GM06990 (cell line): Measurements from ENCODE around the gene CBLN3.

Source experiments
- DNase-seq: peaks from one replicate; pipeline ENCODE4 v3.0.0-alpha.2; 2011; ENCODE audit not compliant: insufficient read length; ENCODE audit errors: extremely low read depth
- H3K27me3 ChIP-seq: replicated peaks from 2 replicates; pipeline ENCODE4 v1.6.0; 2011; ENCODE audit warnings: low read length; ENCODE audit not compliant: control insufficient read depth, insufficient read depth
- H3K36me3 ChIP-seq: 2 replicates; pipeline ENCODE4 v1.5.1; 2011; ENCODE audit warnings: low read length; ENCODE audit not compliant: control insufficient read depth, insufficient read depth
- H3K4me3 ChIP-seq: replicated peaks from 2 replicates; pipeline ENCODE4 v1.5.1; 2011; ENCODE audit warnings: low read depth, mild to moderate bottlenecking, control low read depth, low read length
- TF ChIP-seq, protein P1 (sequence below): IDR thresholded peaks from 2 replicates; pipeline ENCODE4 v1.5.1; 2011; ENCODE audit warnings: low read length, control low read depth, mild to moderate bottlenecking, inconsistent platforms; ENCODE audit not compliant: insufficient read depth, poor library complexity, severe bottlenecking

Gene CBLN3

GRCh38 chr14:24434676-24435075, 5.2 kb upstream of the CBLN3 start:
- TF ChIP-seq, protein P1, sequence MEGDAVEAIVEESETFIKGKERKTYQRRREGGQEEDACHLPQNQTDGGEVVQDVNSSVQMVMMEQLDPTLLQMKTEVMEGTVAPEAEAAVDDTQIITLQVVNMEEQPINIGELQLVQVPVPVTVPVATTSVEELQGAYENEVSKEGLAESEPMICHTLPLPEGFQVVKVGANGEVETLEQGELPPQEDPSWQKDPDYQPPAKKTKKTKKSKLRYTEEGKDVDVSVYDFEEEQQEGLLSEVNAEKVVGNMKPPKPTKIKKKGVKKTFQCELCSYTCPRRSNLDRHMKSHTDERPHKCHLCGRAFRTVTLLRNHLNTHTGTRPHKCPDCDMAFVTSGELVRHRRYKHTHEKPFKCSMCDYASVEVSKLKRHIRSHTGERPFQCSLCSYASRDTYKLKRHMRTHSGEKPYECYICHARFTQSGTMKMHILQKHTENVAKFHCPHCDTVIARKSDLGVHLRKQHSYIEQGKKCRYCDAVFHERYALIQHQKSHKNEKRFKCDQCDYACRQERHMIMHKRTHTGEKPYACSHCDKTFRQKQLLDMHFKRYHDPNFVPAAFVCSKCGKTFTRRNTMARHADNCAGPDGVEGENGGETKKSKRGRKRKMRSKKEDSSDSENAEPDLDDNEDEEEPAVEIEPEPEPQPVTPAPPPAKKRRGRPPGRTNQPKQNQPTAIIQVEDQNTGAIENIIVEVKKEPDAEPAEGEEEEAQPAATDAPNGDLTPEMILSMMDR = no peak
- no peak for DNase-seq
- no peaks in the 10 kb centered on the region for H3K27me3 ChIP-seq
- H3K4me3 ChIP-seq = no peak overlapping the region
- peaks cover 37% of the 10 kb centered on the region for H3K36me3 ChIP-seq

DNA sequence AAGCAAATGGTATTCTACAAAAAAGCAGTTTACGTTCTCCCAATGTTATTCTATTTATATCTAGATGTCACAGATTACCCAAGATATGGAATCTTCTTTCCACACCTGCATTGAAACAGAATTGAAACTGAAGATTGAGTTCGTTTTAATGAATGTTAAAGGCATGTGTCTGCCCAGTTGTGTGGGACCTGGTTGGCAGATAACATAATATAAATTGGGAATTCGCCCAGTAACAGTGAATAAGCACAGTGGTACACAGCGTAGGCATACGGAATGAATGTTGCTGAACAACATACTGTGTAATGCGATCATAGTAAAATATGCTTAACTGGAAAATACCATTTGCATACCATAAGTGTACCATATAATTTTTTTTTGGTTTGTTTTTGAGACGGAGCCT, 4.6 kb upstream of the CBLN3 start:
- TF ChIP-seq, protein P1 = no peak
- DNase-seq = no peak
- Histone ChIP-seq H3K36me3 (peaks cover 31% of the 10 kb centered on the region), H3K27me3 (no peaks in the 10 kb centered on the region), H3K4me3 (no peak overlapping the region)

GRCh38 chr14:24432259-24433131, 3.0 kb upstream of the CBLN3 start:
- DNase-seq = no peak
- Histone ChIP-seq H3K27me3 (no peaks in the 10 kb centered on the region), H3K36me3 (peaks cover 23% of the 10 kb centered on the region), H3K4me3 (no peak overlapping the region; the same call in 1 of the 2 replicates)
- TF ChIP-seq, protein P1 = no peak

- TF ChIP-seq, protein P1 = peak; percentile 99
- DNase-seq = peak; percentile 82
- peak overlapping the region; percentile 94 for H3K4me3 ChIP-seq
- peaks cover 18% of the 10 kb centered on the region for H3K36me3 ChIP-seq
- no peaks in the 10 kb centered on the region for H3K27me3 ChIP-seq
These were observed 2.2 kb upstream of the CBLN3 start for GRCh38 chr14:24431569-24432258.

GRCh38 chr14:24430682-24431568, 1.5 kb upstream of the CBLN3 start:
- no peaks in the 10 kb centered on the region for H3K27me3 ChIP-seq
- peak; percentile 72 for DNase-seq
- peaks cover 15% of the 10 kb centered on the region for H3K36me3 ChIP-seq
- peak overlapping the region; percentile 94 for H3K4me3 ChIP-seq
- TF ChIP-seq, protein P1 = no peak
